Fibroblast of lung (primary cell): Measurements from ENCODE around the gene GNB2. TPM values are rescaled to one million over a fixed set of nuclear protein-coding genes. Genes with fewer than 3 reads are reported as not detected.

ENCODE experiments used
- DNase-seq, 2 donors: peaks; one replicate each; pipeline versions ENCODE4 v3.0.0 to v3.0.0-alpha.2; 2010; ENCODE audit warnings: low read depth in 2 of 2
- H2AFZ ChIP-seq: 2 replicates; pipeline ENCODE4 v1.5.1; 2012; ENCODE audit warnings: low read length, control low read depth, inconsistent platforms
- H3K27ac ChIP-seq: 2 replicates; pipeline ENCODE4 v1.5.1; 2011; ENCODE audit warnings: low read length, control low read depth; ENCODE audit not compliant: insufficient read depth
- H3K27me3 ChIP-seq: 2 replicates; pipeline ENCODE4 v1.5.1; 2011; ENCODE audit warnings: mild to moderate bottlenecking, low read length; ENCODE audit not compliant: control insufficient read depth, insufficient read depth
- H3K36me3 ChIP-seq: 2 replicates; pipeline ENCODE4 v1.5.1; 2011; ENCODE audit warnings: low read length; ENCODE audit not compliant: control insufficient read depth, insufficient read depth
- H3K4me1 ChIP-seq: 2 replicates; pipeline ENCODE4 v1.5.1; 2011; ENCODE audit warnings: low read length; ENCODE audit not compliant: control insufficient read depth, insufficient read depth; ENCODE audit errors: extremely low read depth
- H3K4me2 ChIP-seq: 2 replicates; pipeline ENCODE4 v1.5.1; 2011; ENCODE audit warnings: low read length, control low read depth; ENCODE audit not compliant: insufficient read depth; ENCODE audit errors: extremely low read depth
- H3K4me3 ChIP-seq, 4 experiments: fragments of 200-600 bp in 1 of 4; sonication (generic) in 1 of 4; replicated peaks in 1 of 4; 2 replicates each; pipeline ENCODE4 v1.5.1; 2011 to 2016; ENCODE audit warnings: low read length in 4 of 4, low read depth in 3 of 4, mild to moderate bottlenecking in 3 of 4, control low read depth in 2 of 4, inconsistent platforms in 1 of 4, mixed read lengths in 1 of 4; ENCODE audit not compliant: insufficient read depth in 1 of 4; ENCODE audit errors: control extremely low read depth in 1 of 4
- H3K79me2 ChIP-seq: 2 replicates; pipeline ENCODE4 v1.5.1; 2012; ENCODE audit warnings: mild to moderate bottlenecking, low read length, inconsistent platforms; ENCODE audit not compliant: control insufficient read depth, insufficient read depth
- H3K9ac ChIP-seq: 2 replicates; pipeline ENCODE4 v1.5.1; 2011; ENCODE audit warnings: mild to moderate bottlenecking, low read length, control low read depth; ENCODE audit not compliant: insufficient read depth
- H3K9me3 ChIP-seq: 2 replicates; pipeline ENCODE4 v1.5.1; 2012; ENCODE audit warnings: low read depth, low read length; ENCODE audit not compliant: control insufficient read depth, insufficient read depth
- H4K20me1 ChIP-seq: 2 replicates; pipeline ENCODE4 v1.5.1; 2011; ENCODE audit warnings: low read length; ENCODE audit not compliant: control insufficient read depth, insufficient read depth; ENCODE audit errors: extremely low read depth
- EZH2 ChIP-seq: IDR thresholded peaks from 2 replicates; pipeline ENCODE4 v1.5.1; 2012; ENCODE audit warnings: low read length, control low read depth, mild to moderate bottlenecking; ENCODE audit errors: missing control alignments
- polyA plus RNA-seq, 2 donors: library from polyadenylated mRNA; depleted of rRNA in 1 of 2; stranded (reverse) in 1 of 2; unstranded in 1 of 2; fragments of >200 nt; gene quantifications; 2 replicates each; pipeline ENCODE4 v1.2.1, GENCODE V29; 2011 to 2012; ENCODE audit warnings: missing spikeins in 1 of 2
- total RNA-seq: library from RNA; depleted of rRNA; stranded (reverse); fragments of >200 nt; gene quantifications from 2 replicates; pipeline ENCODE4 v1.2.1, GENCODE V29; 2014
- TF ChIP-seq, protein P1 (sequence below), 2 donors: IDR thresholded peaks in 1 of 2; conservative IDR thresholded peaks in 1 of 2; 1 replicate in 1 of 2; 2 replicates in 1 of 2; pipeline ENCODE4 v1.5.1; 2011 to 2012; ENCODE audit warnings: low read length in 2 of 2, control low read depth in 1 of 2, inconsistent platforms in 1 of 2, low read depth in 1 of 2, mild to moderate bottlenecking in 1 of 2

Gene GNB2
- total and polyA plus RNA-seq, 2 donors (not counting 1 experiment from before 2014, with no cell fraction given), result 85.2 to 145 TPM

DNA sequence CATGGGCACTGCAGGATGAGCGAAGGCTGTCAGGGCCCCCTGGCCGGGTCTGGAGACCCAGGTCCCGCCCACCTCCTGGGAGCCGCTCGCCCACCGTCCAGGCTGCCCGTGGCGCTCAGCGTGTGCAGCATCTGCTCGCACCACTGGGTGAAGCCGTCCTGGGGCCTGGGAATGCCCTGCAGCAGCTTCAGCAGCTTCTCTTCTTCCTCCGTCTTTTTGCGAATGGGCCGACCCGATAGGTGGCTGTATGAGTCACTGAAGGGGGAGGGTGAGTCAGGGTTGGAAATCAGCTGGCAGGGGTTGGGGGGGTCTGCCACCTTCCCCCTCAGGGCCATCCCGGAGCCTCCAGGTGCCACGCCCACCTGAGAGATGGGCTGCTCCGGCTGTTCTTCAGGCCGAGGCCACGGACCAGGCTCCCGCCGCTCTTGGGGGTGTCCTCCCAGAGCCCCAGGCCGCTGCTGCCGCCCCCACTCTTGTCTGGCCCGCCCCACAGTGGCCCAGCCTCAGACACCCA lies 8.7 kb downstream of the GNB2 start:
- H2AFZ ChIP-seq, result no peak overlapping the region
- peaks cover 8% of the 10 kb centered on the region for H3K79me2 ChIP-seq
- peaks cover 8% of the 10 kb centered on the region for H3K4me1 ChIP-seq
- TF ChIP-seq EZH2, result no peak
- TF ChIP-seq, protein P1, sequence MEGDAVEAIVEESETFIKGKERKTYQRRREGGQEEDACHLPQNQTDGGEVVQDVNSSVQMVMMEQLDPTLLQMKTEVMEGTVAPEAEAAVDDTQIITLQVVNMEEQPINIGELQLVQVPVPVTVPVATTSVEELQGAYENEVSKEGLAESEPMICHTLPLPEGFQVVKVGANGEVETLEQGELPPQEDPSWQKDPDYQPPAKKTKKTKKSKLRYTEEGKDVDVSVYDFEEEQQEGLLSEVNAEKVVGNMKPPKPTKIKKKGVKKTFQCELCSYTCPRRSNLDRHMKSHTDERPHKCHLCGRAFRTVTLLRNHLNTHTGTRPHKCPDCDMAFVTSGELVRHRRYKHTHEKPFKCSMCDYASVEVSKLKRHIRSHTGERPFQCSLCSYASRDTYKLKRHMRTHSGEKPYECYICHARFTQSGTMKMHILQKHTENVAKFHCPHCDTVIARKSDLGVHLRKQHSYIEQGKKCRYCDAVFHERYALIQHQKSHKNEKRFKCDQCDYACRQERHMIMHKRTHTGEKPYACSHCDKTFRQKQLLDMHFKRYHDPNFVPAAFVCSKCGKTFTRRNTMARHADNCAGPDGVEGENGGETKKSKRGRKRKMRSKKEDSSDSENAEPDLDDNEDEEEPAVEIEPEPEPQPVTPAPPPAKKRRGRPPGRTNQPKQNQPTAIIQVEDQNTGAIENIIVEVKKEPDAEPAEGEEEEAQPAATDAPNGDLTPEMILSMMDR (conservative IDR thresholded peaks at IDR 0.05 in 1 of 2, IDR thresholded peaks at IDR 0.05 in 1 of 2; ENCODE audit: low read depth in 1 of 2, low read length in 2 of 2), result no peak
- H3K27me3 ChIP-seq, result no peaks in the 10 kb centered on the region
- H4K20me1 ChIP-seq, result no peaks in the 10 kb centered on the region
- no peak overlapping the region for H3K27ac ChIP-seq
- H3K4me3 ChIP-seq, result no peak overlapping the region
- peak in 1 of 2 donors; percentile 56 for DNase-seq
- H3K9ac ChIP-seq, result no peak overlapping the region
- H3K36me3 ChIP-seq, result peaks cover 52% of the 10 kb centered on the region
- H3K4me2 ChIP-seq, result no peak overlapping the region
- no peaks in the 10 kb centered on the region for H3K9me3 ChIP-seq

DNA sequence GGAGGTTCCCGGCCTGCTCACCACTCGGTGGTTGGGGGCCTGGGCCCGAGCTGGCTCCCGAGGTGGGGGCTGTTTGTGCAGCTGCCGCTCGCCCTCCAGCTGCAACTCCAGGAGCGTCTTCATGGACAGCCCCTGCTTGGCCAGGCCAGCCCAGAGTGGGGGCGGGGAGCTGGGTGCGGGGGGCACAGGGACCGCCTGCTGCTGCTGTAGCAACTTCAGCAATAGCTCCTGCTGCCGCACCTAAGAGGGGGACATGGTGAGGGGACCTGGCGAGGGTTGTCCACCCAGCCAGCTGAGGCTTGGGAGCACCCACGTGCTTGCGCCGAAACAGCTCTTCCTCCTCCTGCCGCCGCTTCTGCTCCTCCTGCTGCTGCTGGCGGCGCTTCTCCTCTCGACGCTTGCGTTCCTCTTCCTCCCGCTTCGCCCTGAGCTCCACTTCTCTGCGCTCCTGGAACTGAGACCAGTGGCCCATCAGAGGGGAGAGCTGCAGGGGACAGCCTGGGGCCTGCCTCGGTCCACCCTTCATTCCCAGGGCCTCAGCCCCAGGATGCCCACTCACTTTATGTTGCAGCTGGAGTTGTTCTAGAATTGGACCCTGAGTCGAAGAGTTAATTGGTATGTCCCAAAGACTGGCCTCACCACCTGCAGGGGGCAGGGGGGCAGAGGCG lies 9.6 kb downstream of the GNB2 start:
- Histone ChIP-seq H3K4me1 (peaks cover 10% of the 10 kb centered on the region), H2AFZ (no peak overlapping the region), H3K36me3 (peaks cover 47% of the 10 kb centered on the region), H3K27me3 (no peaks in the 10 kb centered on the region), H3K9me3 (no peaks in the 10 kb centered on the region), H3K4me3 (no peak overlapping the region), H4K20me1 (no peaks in the 10 kb centered on the region), H3K4me2 (no peak overlapping the region), H3K9ac (no peak overlapping the region), H3K27ac (no peak overlapping the region), H3K79me2 (peaks cover 2% of the 10 kb centered on the region)
- DNase-seq, result no peak
- TF ChIP-seq EZH2, result no peak
- TF ChIP-seq, protein P1 (conservative IDR thresholded peaks at IDR 0.05 in 1 of 2, IDR thresholded peaks at IDR 0.05 in 1 of 2; ENCODE audit: low read depth in 1 of 2, low read length in 2 of 2), result no peak

DNA sequence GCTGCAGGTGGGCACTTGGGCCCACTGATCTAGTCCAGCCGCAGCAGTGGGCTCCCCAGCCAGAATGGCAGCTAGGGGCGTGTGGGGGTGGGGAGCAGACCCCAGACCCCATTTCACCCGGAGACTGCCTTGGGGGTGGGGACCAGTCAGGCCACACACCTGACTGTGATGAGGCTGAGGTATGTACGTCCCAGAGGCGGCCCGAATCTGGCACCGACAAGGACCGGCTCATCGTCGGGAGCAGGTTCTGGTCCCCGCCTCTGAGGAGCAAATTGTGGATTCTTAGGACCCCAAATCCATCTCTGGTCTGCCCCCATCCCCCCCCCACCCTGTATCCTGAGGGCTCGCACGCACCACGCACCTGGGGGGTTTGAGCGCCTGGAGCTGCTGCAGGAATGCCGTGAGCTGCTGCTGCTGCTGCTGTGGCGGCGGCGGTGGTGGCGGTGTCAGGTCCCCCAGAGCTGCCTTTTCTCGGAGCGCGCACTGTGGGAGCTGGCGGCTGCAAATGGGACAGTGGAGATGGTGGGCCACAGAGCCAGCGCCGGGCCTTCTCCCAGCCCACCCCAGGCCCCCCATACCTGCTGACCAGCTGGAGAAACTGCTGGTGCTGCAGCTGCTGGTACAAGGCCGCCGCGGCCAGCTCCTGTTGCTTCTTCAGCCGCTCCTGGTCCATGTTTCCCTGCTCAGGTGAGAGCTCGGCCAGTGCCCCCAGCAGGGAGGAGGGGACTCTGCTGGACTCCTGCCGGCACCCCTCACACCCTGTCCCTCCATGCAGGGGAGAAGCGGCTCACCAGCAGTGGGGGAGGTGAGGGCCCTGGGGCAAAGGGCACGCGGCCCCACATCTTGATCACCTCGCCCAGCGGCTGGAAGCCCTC lies 10.4 kb downstream of the GNB2 start:
- no peak for TF ChIP-seq EZH2
- TF ChIP-seq, protein P1 (conservative IDR thresholded peaks at IDR 0.05 in 1 of 2, IDR thresholded peaks at IDR 0.05 in 1 of 2; ENCODE audit: low read depth in 1 of 2, low read length in 2 of 2), result no peak
- peaks cover 46% of the 10 kb centered on the region for H3K36me3 ChIP-seq
- H3K9ac ChIP-seq, result no peak overlapping the region
- no peak for DNase-seq
- no peaks in the 10 kb centered on the region for H4K20me1 ChIP-seq
- no peaks in the 10 kb centered on the region for H3K27me3 ChIP-seq
- peaks cover 12% of the 10 kb centered on the region for H3K4me1 ChIP-seq
- H3K4me2 ChIP-seq, result no peak overlapping the region
- H3K4me3 ChIP-seq, result no peak overlapping the region
- H2AFZ ChIP-seq, result no peak overlapping the region
- H3K9me3 ChIP-seq, result no peaks in the 10 kb centered on the region
- H3K27ac ChIP-seq, result no peak overlapping the region
- peaks cover 7% of the 10 kb centered on the region for H3K79me2 ChIP-seq
